ENCODE results near the gene AFAP1L1.

AFAP1L1 gene

DNA sequence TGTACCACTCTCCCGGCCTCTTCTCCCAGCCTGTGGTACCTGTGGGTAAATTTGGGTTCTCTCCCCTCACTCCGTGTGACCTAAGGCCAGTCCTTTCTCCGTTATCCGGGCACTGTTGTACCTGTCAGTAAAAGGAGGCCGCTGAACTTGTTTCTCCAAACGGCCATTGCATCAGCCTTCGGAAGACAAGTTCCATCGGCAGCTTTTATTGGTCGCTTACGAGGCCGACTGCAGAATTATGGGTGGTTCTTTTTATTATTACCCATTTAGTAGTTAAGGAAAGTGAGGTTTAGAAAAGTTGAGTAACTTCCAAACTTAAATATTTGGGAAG, 74.2 kb downstream of the AFAP1L1 start:
- H3K9ac ChIP-seq (ENCODE audit: low read length) = peak overlapping the region; percentile 99
- peak overlapping the region; percentile 65 for H3K27ac ChIP-seq (ENCODE audit: low read length, poor library complexity, severe bottlenecking)
- H3K36me3 ChIP-seq (ENCODE audit: control insufficient read depth in 1 of 2, insufficient read depth in 2 of 2, low read depth in 1 of 2, low read length in 2 of 2) = peaks cover 15 to 45% of the 10 kb centered on the region in 2 experiments
- peak overlapping the region; percentile 91 to 100 for H3K4me3 ChIP-seq (ENCODE audit: insufficient read depth in 1 of 2, low read depth in 1 of 2, low read length in 2 of 2)
- peak overlapping the region; percentile 48 for H4K91ac ChIP-seq (ENCODE audit: low read length)
- H3K4ac ChIP-seq (ENCODE audit: low read depth in 1 of 2, low read length in 2 of 2) = peak overlapping the region in 1 of 2 experiments; percentile 86
- H4K8ac ChIP-seq (ENCODE audit: low read length) = peak overlapping the region; percentile 14
- H2BK15ac ChIP-seq (ENCODE audit: low read depth, poor library complexity, severe bottlenecking) = no peak overlapping the region
- peak overlapping the region; percentile 69 for H3K4me2 ChIP-seq (ENCODE audit: low read length, poor library complexity, severe bottlenecking)
- H2AK5ac ChIP-seq (ENCODE audit: low read length, severe bottlenecking) = peak overlapping the region; percentile 11
- DNase-seq = peak; percentile 43
- H3K14ac ChIP-seq (ENCODE audit: low read length in 2 of 2) = peak overlapping the region in 1 of 2 experiments; percentile 50
- under 1% methylated on average over 11 of the region's 11 CpGs for WGBS
- H3K23ac ChIP-seq (ENCODE audit: low read length in 2 of 2) = peak overlapping the region in 1 of 2 experiments; percentile 81
- peaks cover 1% of the 10 kb centered on the region for H3K4me1 ChIP-seq (ENCODE audit: control insufficient read depth, insufficient read depth, low read depth, low read length)
- H3K9me3 ChIP-seq (ENCODE audit: control insufficient read depth, low read length) = no peaks in the 10 kb centered on the region
- no peak overlapping the region for H2BK5ac ChIP-seq (ENCODE audit: low read depth, low read length, poor library complexity, severe bottlenecking)
- no peak overlapping the region for H2BK120ac ChIP-seq (ENCODE audit: low read depth, low read length)
- peaks cover 15% of the 10 kb centered on the region for H3K79me1 ChIP-seq (replicated peaks; ENCODE audit: low read length, poor library complexity, severe bottlenecking)
- peak overlapping the region; percentile 71 to 89 for H3K18ac ChIP-seq (ENCODE audit: low read depth in 1 of 2, low read length in 2 of 2)
- peak overlapping the region; percentile 46 for H2AFZ ChIP-seq (ENCODE audit: low read depth, low read length)
- no peaks in the 10 kb centered on the region for H3K27me3 ChIP-seq (ENCODE audit: control insufficient read depth in 1 of 2, insufficient read depth in 1 of 2, low read length in 2 of 2)
- H2BK12ac ChIP-seq (ENCODE audit: low read length in 2 of 2) = peak overlapping the region in 1 of 2 experiments; percentile 70

GRCh38 chr5:149348518-149348917, 76.9 kb downstream of the AFAP1L1 start:
- no peak overlapping the region for H2AK5ac ChIP-seq (ENCODE audit: low read length, severe bottlenecking)
- H3K14ac ChIP-seq (ENCODE audit: low read length in 2 of 2) = no peak overlapping the region
- no peak overlapping the region for H3K4me2 ChIP-seq (ENCODE audit: low read length, poor library complexity, severe bottlenecking)
- 89% methylated on average over 1 of the region's 1 CpG for WGBS
- no peak overlapping the region for H4K8ac ChIP-seq (ENCODE audit: low read length)
- H3K36me3 ChIP-seq (ENCODE audit: control insufficient read depth in 1 of 2, insufficient read depth in 2 of 2, low read depth in 1 of 2, low read length in 2 of 2) = peaks cover 18 to 65% of the 10 kb centered on the region in 2 experiments
- H3K9me3 ChIP-seq (ENCODE audit: control insufficient read depth, low read length) = no peaks in the 10 kb centered on the region
- H3K27me3 ChIP-seq (ENCODE audit: control insufficient read depth in 1 of 2, insufficient read depth in 1 of 2, low read length in 2 of 2) = no peaks in the 10 kb centered on the region
- H3K4me3 ChIP-seq (ENCODE audit: insufficient read depth in 1 of 2, low read depth in 1 of 2, low read length in 2 of 2) = no peak overlapping the region
- no peak overlapping the region for H3K27ac ChIP-seq (ENCODE audit: low read length, poor library complexity, severe bottlenecking)
- peaks cover 17% of the 10 kb centered on the region for H3K79me1 ChIP-seq (replicated peaks; ENCODE audit: low read length, poor library complexity, severe bottlenecking)
- no peak overlapping the region for H2BK120ac ChIP-seq (ENCODE audit: low read depth, low read length)
- H2BK12ac ChIP-seq (ENCODE audit: low read length in 2 of 2) = no peak overlapping the region
- H3K9ac ChIP-seq (ENCODE audit: low read length) = no peak overlapping the region
- H2BK5ac ChIP-seq (ENCODE audit: low read depth, low read length, poor library complexity, severe bottlenecking) = no peak overlapping the region
- no peak overlapping the region for H4K91ac ChIP-seq (ENCODE audit: low read length)
- H2BK15ac ChIP-seq (ENCODE audit: low read depth, poor library complexity, severe bottlenecking) = no peak overlapping the region
- no peak overlapping the region for H3K18ac ChIP-seq (ENCODE audit: low read depth in 1 of 2, low read length in 2 of 2)
- DNase-seq = no peak
- no peak overlapping the region for H2AFZ ChIP-seq (ENCODE audit: low read depth, low read length)
- no peaks in the 10 kb centered on the region for H3K4me1 ChIP-seq (ENCODE audit: control insufficient read depth, insufficient read depth, low read depth, low read length)
- no peak overlapping the region for H3K23ac ChIP-seq (ENCODE audit: low read length in 2 of 2)
- no peak overlapping the region for H3K4ac ChIP-seq (ENCODE audit: low read depth in 1 of 2, low read length in 2 of 2)

GRCh38 chr5:149349382-149349781, 77.7 kb downstream of the AFAP1L1 start:
- H3K79me1 ChIP-seq (replicated peaks; ENCODE audit: low read length, poor library complexity, severe bottlenecking) = peaks cover 17% of the 10 kb centered on the region
- no peak for DNase-seq
- H2BK15ac ChIP-seq (ENCODE audit: low read depth, poor library complexity, severe bottlenecking) = no peak overlapping the region
- H3K4me2 ChIP-seq (ENCODE audit: low read length, poor library complexity, severe bottlenecking) = no peak overlapping the region
- H2BK12ac ChIP-seq (ENCODE audit: low read length in 2 of 2) = no peak overlapping the region
- no peak overlapping the region for H4K91ac ChIP-seq (ENCODE audit: low read length)
- H2BK120ac ChIP-seq (ENCODE audit: low read depth, low read length) = no peak overlapping the region
- 93% methylated on average over 3 of the region's 4 CpGs for WGBS
- no peaks in the 10 kb centered on the region for H3K4me1 ChIP-seq (ENCODE audit: control insufficient read depth, insufficient read depth, low read depth, low read length)
- H3K27ac ChIP-seq (ENCODE audit: low read length, poor library complexity, severe bottlenecking) = no peak overlapping the region
- no peaks in the 10 kb centered on the region for H3K27me3 ChIP-seq (ENCODE audit: control insufficient read depth in 1 of 2, insufficient read depth in 1 of 2, low read length in 2 of 2)
- H3K9me3 ChIP-seq (ENCODE audit: control insufficient read depth, low read length) = no peaks in the 10 kb centered on the region
- no peak overlapping the region for H3K4ac ChIP-seq (ENCODE audit: low read depth in 1 of 2, low read length in 2 of 2)
- H3K9ac ChIP-seq (ENCODE audit: low read length) = no peak overlapping the region
- no peak overlapping the region for H3K14ac ChIP-seq (ENCODE audit: low read length in 2 of 2)
- no peak overlapping the region for H4K8ac ChIP-seq (ENCODE audit: low read length)
- no peak overlapping the region for H3K4me3 ChIP-seq (ENCODE audit: insufficient read depth in 1 of 2, low read depth in 1 of 2, low read length in 2 of 2)
- H3K23ac ChIP-seq (ENCODE audit: low read length in 2 of 2) = no peak overlapping the region
- no peak overlapping the region for H2BK5ac ChIP-seq (ENCODE audit: low read depth, low read length, poor library complexity, severe bottlenecking)
- H2AFZ ChIP-seq (ENCODE audit: low read depth, low read length) = no peak overlapping the region
- no peak overlapping the region for H3K18ac ChIP-seq (ENCODE audit: low read depth in 1 of 2, low read length in 2 of 2)
- H3K36me3 ChIP-seq (ENCODE audit: control insufficient read depth in 1 of 2, insufficient read depth in 2 of 2, low read depth in 1 of 2, low read length in 2 of 2) = peaks cover 18 to 74% of the 10 kb centered on the region in 2 experiments
- no peak overlapping the region for H2AK5ac ChIP-seq (ENCODE audit: low read length, severe bottlenecking)

DNA sequence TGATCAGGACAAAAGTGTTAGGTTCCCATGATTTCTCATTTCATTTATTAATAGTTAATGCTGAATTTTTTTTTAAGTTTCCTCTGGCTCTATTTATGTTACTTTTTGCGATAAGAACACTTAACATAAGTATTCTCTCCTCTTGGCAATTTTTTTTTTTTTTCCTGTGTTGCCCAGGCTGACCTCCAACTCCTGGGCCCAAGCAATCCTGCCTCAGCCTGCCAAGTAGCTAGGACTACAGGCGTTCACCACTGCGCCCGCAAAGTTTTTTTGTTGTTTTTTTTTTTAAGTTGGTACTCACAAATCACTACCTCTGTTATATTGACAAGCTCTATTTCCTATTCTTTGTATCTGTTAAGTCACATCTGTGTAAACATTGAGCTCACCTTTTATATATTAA, 80.5 kb downstream of the AFAP1L1 start:
- Histone ChIP-seq H3K36me3 (ENCODE audit: control insufficient read depth in 1 of 2, insufficient read depth in 2 of 2, low read depth in 1 of 2, low read length in 2 of 2) (peaks cover 22 to 84% of the 10 kb centered on the region in 2 experiments), H2AK5ac (ENCODE audit: low read length, severe bottlenecking) (no peak overlapping the region), H3K18ac (ENCODE audit: low read depth in 1 of 2, low read length in 2 of 2) (no peak overlapping the region), H4K8ac (ENCODE audit: low read length) (no peak overlapping the region), H3K4me3 (ENCODE audit: insufficient read depth in 1 of 2, low read depth in 1 of 2, low read length in 2 of 2) (no peak overlapping the region), H3K23ac (ENCODE audit: low read length in 2 of 2) (no peak overlapping the region), H2BK15ac (ENCODE audit: low read depth, poor library complexity, severe bottlenecking) (no peak overlapping the region), H2BK120ac (ENCODE audit: low read depth, low read length) (no peak overlapping the region), H3K27ac (ENCODE audit: low read length, poor library complexity, severe bottlenecking) (no peak overlapping the region), H2AFZ (ENCODE audit: low read depth, low read length) (no peak overlapping the region), H3K4me2 (ENCODE audit: low read length, poor library complexity, severe bottlenecking) (no peak overlapping the region), H3K4me1 (ENCODE audit: control insufficient read depth, insufficient read depth, low read depth, low read length) (no peaks in the 10 kb centered on the region), H4K91ac (ENCODE audit: low read length) (no peak overlapping the region), H3K9ac (ENCODE audit: low read length) (no peak overlapping the region), H3K4ac (ENCODE audit: low read depth in 1 of 2, low read length in 2 of 2) (no peak overlapping the region), H2BK12ac (ENCODE audit: low read length in 2 of 2) (no peak overlapping the region), H3K27me3 (ENCODE audit: control insufficient read depth in 1 of 2, insufficient read depth in 1 of 2, low read length in 2 of 2) (no peaks in the 10 kb centered on the region), H3K79me1 (replicated peaks; ENCODE audit: low read length, poor library complexity, severe bottlenecking) (peaks cover 13% of the 10 kb centered on the region), H2BK5ac (ENCODE audit: low read depth, low read length, poor library complexity, severe bottlenecking) (no peak overlapping the region), H3K9me3 (ENCODE audit: control insufficient read depth, low read length) (no peaks in the 10 kb centered on the region), H3K14ac (ENCODE audit: low read length in 2 of 2) (no peak overlapping the region)
- 100% methylated on average over 1 of the region's 4 CpGs for WGBS
- no peak for DNase-seq
